OCI-LY3 (cell line): Measurements from ENCODE around the gene ACVR1.

Source experiments
- H2AFZ ChIP-seq: fragments of 200-600, 300-600 bp; shearing (Covaris generic); 2 replicates; pipeline ENCODE4 v1.6.0; 2014; ENCODE audit warnings: antibody characterized with exemption, low read depth, low read length
- H3K27ac ChIP-seq: fragments of 200-600, 300-600 bp; sonication (generic); 2 replicates; pipeline ENCODE4 v1.5.1; 2014; ENCODE audit warnings: mild to moderate bottlenecking, low read length, moderate library complexity, mixed read lengths
- H3K27me3 ChIP-seq: fragments of 200-600, 300-600 bp; sonication (generic); 2 replicates; pipeline ENCODE4 v1.6.1; 2014; ENCODE audit warnings: low read depth, low read length, mixed read lengths
- H3K36me3 ChIP-seq: fragments of 200-600, 300-600 bp; sonication (generic); replicated peaks from 2 replicates; pipeline ENCODE3; 2014; ENCODE audit warnings: low read depth, low read length, mixed read lengths
- H3K4me1 ChIP-seq: fragments of 300-600, 200-600 bp; sonication (generic); 2 replicates; pipeline ENCODE4 v1.6.1; 2014; ENCODE audit warnings: low read length, mixed read lengths
- H3K4me2 ChIP-seq: fragments of 200-600, 300-600 bp; sonication (generic); 2 replicates; pipeline ENCODE4 v1.6.1; 2014; ENCODE audit warnings: low read length, mixed read lengths
- H3K4me3 ChIP-seq: fragments of 300-600, 200-600 bp; sonication (generic); 2 replicates; pipeline ENCODE4 v1.5.1; 2014; ENCODE audit warnings: antibody characterized with exemption, mild to moderate bottlenecking, low read length, moderate library complexity
- H3K79me2 ChIP-seq: fragments of 300-600, 200-600 bp; shearing (Covaris generic); 2 replicates; pipeline ENCODE4 v1.6.1; 2014; ENCODE audit warnings: mild to moderate bottlenecking, low read length, mixed read lengths
- H3K9ac ChIP-seq: fragments of 300-600, 200-600 bp; shearing (Covaris generic); 2 replicates; pipeline ENCODE4 v1.6.0; 2014; ENCODE audit warnings: mild to moderate bottlenecking, low read length, moderate library complexity
- H3K9me3 ChIP-seq: fragments of 200-600, 300-600 bp; shearing (Covaris generic); 2 replicates; pipeline ENCODE4 v1.6.1; 2014; ENCODE audit warnings: low read length, mixed read lengths; ENCODE audit not compliant: insufficient read depth
- H4K20me1 ChIP-seq: fragments of 200-600, 300-600 bp; sonication (generic); 2 replicates; pipeline ENCODE4 v1.6.1; 2016; ENCODE audit warnings: low read length, mixed read lengths; ENCODE audit not compliant: insufficient read depth
- EZH2phosphoT487 ChIP-seq: fragments of 200-600 bp; shearing (Covaris generic); IDR thresholded peaks from 2 replicates; pipeline ENCODE4 v1.6.1; 2018; ENCODE audit warnings: antibody characterized with exemption, mixed run types, low read depth
- TF ChIP-seq, protein P1 (sequence below): fragments of 200-600, 300-600 bp; sonication (generic); IDR thresholded peaks from 2 replicates; pipeline ENCODE4 v1.5.1; 2014; ENCODE audit warnings: antibody characterized with exemption, low read length, low read depth

The ACVR1 gene

GRCh38 chr2:157806426-157807077 is 69.6 kb downstream of the ACVR1 start:
- Histone ChIP-seq H3K79me2 (no peaks in the 10 kb centered on the region), H3K4me1 (peaks cover 4% of the 10 kb centered on the region; the same call in 1 of the 2 replicates), H3K4me2 (no peak overlapping the region), H3K36me3 (no peaks in the 10 kb centered on the region), H3K9me3 (no peaks in the 10 kb centered on the region), H3K27ac (no peak overlapping the region), H3K27me3 (no peaks in the 10 kb centered on the region), H3K4me3 (no peak overlapping the region), H2AFZ (no peak overlapping the region), H3K9ac (no peak overlapping the region), H4K20me1 (no peaks in the 10 kb centered on the region)
- no peak for TF ChIP-seq EZH2phosphoT487
- TF ChIP-seq, protein P1, sequence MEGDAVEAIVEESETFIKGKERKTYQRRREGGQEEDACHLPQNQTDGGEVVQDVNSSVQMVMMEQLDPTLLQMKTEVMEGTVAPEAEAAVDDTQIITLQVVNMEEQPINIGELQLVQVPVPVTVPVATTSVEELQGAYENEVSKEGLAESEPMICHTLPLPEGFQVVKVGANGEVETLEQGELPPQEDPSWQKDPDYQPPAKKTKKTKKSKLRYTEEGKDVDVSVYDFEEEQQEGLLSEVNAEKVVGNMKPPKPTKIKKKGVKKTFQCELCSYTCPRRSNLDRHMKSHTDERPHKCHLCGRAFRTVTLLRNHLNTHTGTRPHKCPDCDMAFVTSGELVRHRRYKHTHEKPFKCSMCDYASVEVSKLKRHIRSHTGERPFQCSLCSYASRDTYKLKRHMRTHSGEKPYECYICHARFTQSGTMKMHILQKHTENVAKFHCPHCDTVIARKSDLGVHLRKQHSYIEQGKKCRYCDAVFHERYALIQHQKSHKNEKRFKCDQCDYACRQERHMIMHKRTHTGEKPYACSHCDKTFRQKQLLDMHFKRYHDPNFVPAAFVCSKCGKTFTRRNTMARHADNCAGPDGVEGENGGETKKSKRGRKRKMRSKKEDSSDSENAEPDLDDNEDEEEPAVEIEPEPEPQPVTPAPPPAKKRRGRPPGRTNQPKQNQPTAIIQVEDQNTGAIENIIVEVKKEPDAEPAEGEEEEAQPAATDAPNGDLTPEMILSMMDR: no peak

- Histone ChIP-seq H3K27ac (no peak overlapping the region), H3K4me2 (no peak overlapping the region), H4K20me1 (no peaks in the 10 kb centered on the region), H3K9me3 (no peaks in the 10 kb centered on the region), H3K4me3 (no peak overlapping the region), H3K36me3 (no peaks in the 10 kb centered on the region), H3K79me2 (no peaks in the 10 kb centered on the region), H2AFZ (no peak overlapping the region), H3K4me1 (peaks cover 4% of the 10 kb centered on the region; the same call in 1 of the 2 replicates), H3K27me3 (no peaks in the 10 kb centered on the region), H3K9ac (no peak overlapping the region)
- TF ChIP-seq, protein P1: no peak
- TF ChIP-seq EZH2phosphoT487: no peak
Observed at GRCh38 chr2:157805519-157805918, 70.6 kb downstream of the ACVR1 start.

DNA sequence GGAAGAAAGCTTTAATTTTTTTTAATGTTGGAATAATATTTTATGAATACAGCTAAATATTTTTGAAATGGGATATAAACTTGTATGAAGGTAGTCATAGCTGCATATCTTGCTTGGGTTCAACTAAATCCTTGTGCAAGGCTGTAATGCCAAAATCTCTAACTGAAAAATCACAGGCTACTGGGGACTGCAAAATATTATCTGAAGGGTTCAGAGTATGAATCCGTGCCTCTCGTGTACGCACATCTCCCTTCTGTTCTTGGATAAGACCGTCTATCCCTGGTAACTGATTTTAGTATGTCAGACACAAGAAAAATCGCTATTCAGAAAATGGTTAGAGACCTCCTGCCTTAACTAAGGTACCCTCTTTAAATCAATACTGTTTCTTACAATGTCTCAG is 71.8 kb downstream of the ACVR1 start:
- Histone ChIP-seq H3K4me2 (no peak overlapping the region), H4K20me1 (no peaks in the 10 kb centered on the region), H3K9ac (no peak overlapping the region), H3K79me2 (no peaks in the 10 kb centered on the region), H3K9me3 (no peaks in the 10 kb centered on the region), H3K27ac (no peak overlapping the region), H3K4me1 (peaks cover 4% of the 10 kb centered on the region; the same call in 1 of the 2 replicates), H3K36me3 (no peaks in the 10 kb centered on the region), H2AFZ (no peak overlapping the region), H3K27me3 (no peaks in the 10 kb centered on the region), H3K4me3 (no peak overlapping the region)
- TF ChIP-seq, protein P1: no peak
- no peak for TF ChIP-seq EZH2phosphoT487

DNA sequence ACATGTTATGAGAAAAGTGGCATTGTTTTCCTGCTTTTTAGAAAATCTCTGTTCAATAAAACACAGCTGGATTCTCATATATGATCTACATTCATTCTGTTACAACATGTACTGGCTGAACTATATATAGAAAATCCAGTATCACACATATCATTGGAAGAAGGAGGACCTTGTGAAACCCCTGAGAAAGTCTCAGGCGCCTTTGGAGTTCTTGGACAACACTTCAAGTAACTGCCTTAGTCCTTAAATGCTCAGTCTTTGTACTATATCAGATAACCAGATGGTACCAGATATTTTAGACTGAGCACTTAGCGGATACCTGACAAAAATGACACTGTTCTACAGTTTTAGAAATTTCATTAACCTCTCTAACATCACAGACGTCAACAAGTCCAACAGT is 72.2 kb downstream of the ACVR1 start:
- Histone ChIP-seq H3K4me3 (no peak overlapping the region), H3K27ac (no peak overlapping the region), H4K20me1 (no peaks in the 10 kb centered on the region), H3K36me3 (no peaks in the 10 kb centered on the region), H3K4me1 (peaks cover under 1% of the 10 kb centered on the region; the same call in 1 of the 2 replicates), H3K79me2 (no peaks in the 10 kb centered on the region), H3K9me3 (no peaks in the 10 kb centered on the region), H3K9ac (no peak overlapping the region), H2AFZ (no peak overlapping the region), H3K27me3 (no peaks in the 10 kb centered on the region), H3K4me2 (no peak overlapping the region)
- no peak for TF ChIP-seq EZH2phosphoT487
- TF ChIP-seq, protein P1: no peak
